GM13976 (cell line): ENCODE data around the gene SH2D3C.

ENCODE experiments used
- DNase-seq: peaks from one replicate; pipeline ENCODE4 v3.0.0; 2012; ENCODE audit warnings: low spot score
- CTCF ChIP-seq: IDR thresholded peaks from 2 replicates; pipeline ENCODE4 v1.5.1; 2012; ENCODE audit warnings: borderline replicate concordance, mild to moderate bottlenecking; ENCODE audit not compliant: insufficient read depth; ENCODE audit errors: extremely low read depth, missing control alignments, control extremely low read depth
- in situ Hi-C: fragments of 300-500 bp; cut with MboI; formaldehyde crosslinking; loops from one replicate; pipeline ENCODE4 v1.12.0; 2022; ENCODE audit warnings: low sequenced_read_pairs, mixed read lengths, inconsistent platforms; ENCODE audit not compliant: unreplicated experiment

The SH2D3C gene

GRCh38 chr9:127714951-127715469 lies 63.5 kb downstream of the SH2D3C start:
- TF ChIP-seq CTCF, result no peak
- in situ Hi-C loops, result no loop called here
- DNase-seq, result peak; percentile 61

GRCh38 chr9:127714020-127714750 lies 64.3 kb downstream of the SH2D3C start:
- in situ Hi-C loops, result no loop called here
- no peak for DNase-seq
- no peak for TF ChIP-seq CTCF

GRCh38 chr9:127712867-127713266 lies 65.6 kb downstream of the SH2D3C start:
- DNase-seq, result no peak
- in situ Hi-C loops, result no loop called here

GRCh38 chr9:127712371-127712770 lies 66.1 kb downstream of the SH2D3C start:
- in situ Hi-C loops, result no loop called here
- no peak for DNase-seq
- TF ChIP-seq CTCF, result no peak

More at GRCh38 chr9:127712867-127713266, 65.6 kb downstream of the SH2D3C start:
- no peak for TF ChIP-seq CTCF

- no peak for DNase-seq
- in situ Hi-C loops, result no loop called here
- no peak for TF ChIP-seq CTCF
Observed at GRCh38 chr9:127711831-127712274, 66.6 kb downstream of the SH2D3C start.

GRCh38 chr9:127711226-127711701 lies 67.2 kb downstream of the SH2D3C start:
- in situ Hi-C loops, result no loop called here
- no peak for DNase-seq
- no peak for TF ChIP-seq CTCF
